T follicular helper cell (primary cell): ENCODE measurements around the gene CSRP1.
"Not testable (repeated sequence)": the region's sequence is repeated elsewhere in the genome, so short reads cannot be mapped to it uniquely, and the experiment has no call there.

Experiments used
- DNase-seq: peaks from one replicate; pipeline ENCODE4 v3.0.0-alpha.2; 2020; ENCODE audit warnings: low read depth

Gene CSRP1

DNA sequence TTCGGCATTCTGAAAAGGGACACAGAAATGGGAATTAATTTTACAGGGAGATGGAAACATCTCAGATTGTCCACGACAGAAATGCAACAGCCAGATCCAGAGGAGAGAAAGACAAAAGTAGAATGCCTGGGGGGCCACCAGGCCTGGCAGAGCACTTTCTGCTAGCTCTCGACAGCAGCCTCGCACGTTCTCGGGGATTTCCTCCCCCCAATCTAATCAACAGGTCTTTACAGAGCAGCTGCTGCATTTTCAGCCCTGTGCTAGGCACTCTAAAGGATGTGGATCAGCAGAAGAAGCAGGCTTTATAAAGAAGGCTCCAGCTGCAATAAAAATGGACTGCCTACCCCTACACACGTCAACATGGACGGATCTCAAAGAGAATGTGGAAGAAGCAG is 10.6 kb downstream of the CSRP1 start:
- no peak for DNase-seq

DNA sequence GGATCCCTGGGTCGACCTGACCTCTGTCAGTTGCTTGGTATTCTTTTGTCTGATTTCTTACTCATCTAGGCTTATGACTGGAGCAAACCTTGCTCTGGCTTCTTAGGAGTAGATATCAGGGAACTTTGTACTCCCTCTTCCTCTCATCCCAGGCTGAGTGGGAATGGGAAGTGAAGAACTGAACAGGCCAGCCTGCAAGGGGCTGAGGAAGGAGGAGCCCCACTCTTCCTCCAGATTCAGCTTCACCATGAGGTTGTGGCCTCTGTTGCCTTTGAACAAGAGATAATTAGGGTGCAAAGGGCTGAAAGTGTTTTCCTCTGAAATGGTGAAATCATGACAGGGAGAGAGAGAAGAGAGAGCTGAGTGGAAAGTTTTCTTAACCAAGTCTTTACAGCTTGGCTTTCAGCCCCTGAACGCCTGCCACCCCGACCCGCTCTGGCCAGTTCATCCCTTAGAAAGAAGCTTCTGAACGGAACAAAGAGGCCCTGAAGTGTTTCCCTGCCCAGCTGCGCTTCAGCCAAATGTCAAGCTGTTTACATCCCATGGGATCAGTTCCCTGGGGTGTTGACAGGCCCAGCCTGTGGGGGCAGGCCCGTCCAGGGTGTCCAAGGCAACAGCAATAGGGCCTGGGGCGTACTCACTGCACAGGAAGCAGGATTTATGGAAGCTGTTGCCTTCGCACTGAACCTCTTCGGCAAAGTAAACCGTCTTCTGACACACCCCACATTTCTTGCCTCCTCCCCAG is 11.2 kb downstream of the CSRP1 start:
- DNase-seq: no peak

DNA sequence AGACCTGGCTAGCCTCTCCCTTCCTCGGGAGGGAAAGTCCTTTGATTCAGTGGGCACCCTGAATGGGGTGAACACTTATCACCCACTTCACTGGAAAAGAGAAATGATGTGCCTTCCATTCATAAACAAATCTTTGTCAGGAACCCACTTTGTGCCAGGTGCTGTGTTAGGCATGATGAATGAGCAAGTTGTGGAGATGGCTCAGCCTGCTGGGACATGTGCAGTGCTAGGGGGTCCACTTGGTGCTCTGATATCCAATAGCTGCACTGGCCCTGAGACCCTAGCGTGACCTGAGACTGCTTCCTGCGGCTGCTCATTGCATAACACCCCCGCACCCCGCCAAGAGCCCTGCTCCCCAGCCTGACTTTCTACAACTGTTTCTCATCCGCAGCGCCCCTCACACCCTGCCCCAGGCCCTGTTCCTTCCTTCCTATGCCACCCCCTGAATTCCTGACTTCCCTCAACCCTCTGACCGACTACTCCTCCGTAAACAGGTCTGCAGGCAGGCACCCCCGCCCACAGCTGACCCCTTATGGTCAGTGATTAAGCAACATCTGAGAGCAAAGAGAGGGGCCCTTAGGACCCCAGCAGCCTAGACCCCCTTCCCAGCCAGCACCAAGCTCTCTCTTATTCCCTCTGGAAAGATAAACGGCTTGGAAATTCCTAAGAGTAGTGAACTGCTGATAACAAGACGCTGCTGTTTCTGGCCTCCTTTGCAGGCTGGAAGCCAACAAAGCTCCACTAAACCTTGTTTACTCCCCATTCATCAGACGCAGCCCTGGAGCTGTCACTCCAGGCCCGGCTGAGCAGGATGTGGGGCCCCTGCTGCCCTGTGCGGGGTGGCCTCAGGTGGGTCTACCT is 12.9 kb downstream of the CSRP1 start:
- no peak for DNase-seq

DNA sequence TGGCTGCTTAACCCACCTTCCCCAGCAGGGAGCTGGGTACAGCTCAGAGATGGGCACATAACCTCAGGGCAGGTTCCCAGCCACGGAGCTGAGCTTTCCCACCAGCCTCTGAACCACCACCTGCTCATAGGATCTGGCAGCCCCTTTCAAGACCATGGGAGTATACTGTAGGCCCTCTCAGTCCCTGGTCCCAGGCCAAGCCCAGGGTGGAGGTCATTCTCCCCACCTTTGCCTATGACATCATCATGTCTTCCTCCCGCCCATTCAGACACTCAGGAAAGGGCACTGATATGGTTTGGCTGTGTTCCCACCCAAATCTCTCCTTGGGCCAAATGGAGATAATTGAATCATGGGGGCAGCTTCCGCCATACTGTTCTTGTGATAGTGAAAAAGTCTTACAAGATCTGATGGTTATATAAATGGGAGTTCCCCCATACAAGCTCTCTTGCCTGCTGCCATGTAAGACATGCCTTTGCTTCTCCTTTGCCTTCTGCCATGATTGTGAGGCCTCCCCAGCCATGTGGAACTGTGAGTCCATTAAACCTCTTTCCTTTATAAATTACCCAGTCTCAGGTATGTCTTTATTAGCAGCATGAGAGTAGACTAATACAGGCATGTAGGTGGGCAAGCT is 13.8 kb downstream of the CSRP1 start:
- not testable (repeated sequence) for DNase-seq

DNA sequence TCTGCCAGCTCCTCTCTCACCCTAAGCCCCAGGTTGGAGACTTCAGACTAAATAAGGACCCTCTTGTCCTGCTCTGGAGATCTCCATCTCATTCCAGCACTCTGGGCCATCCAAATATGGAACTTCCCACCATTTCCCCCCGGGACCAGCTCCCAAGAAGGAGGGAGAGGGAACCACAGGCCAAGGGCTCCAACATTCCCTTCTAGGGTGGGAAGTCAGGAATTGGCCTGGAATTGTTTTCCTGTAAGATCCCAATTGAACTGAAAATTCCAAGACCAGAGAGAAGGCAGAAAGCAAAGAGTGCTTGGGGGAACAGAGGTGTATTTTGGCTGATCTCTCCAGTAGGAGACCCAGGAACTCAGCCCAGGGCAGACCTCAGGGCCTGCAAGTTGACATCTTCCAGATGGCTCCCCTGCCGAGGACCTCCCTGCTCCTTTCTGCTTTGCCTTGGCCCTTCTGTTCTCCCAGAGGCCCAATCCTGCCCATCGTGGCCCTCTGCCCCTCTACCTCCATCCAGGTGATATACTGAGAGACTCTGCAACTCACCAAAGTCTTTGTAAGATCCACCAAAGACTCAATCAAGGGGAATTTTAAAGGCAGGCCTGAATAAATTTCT is 14.9 kb downstream of the CSRP1 start:
- DNase-seq: no peak

DNA sequence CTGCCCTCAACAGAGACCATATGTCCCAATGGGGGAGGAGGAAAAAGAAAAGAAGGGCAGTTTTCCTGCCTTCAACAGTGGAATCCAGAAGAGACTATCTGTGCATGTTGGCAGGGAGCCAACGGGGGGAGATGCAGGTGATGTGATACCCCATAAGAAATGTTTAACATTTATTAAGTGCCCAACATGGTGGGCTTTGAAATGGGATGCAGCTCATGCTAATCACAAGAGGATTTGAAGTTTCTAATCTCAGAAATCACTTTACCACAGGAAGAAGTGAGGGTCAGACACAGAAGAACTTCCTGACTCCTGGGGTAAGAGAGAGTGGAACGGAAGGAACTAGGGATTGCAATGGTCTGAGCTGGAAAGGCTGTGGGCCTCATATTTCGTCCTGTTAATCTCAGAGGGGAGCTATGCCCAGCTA is 16.2 kb downstream of the CSRP1 start:
- no peak for DNase-seq

DNA sequence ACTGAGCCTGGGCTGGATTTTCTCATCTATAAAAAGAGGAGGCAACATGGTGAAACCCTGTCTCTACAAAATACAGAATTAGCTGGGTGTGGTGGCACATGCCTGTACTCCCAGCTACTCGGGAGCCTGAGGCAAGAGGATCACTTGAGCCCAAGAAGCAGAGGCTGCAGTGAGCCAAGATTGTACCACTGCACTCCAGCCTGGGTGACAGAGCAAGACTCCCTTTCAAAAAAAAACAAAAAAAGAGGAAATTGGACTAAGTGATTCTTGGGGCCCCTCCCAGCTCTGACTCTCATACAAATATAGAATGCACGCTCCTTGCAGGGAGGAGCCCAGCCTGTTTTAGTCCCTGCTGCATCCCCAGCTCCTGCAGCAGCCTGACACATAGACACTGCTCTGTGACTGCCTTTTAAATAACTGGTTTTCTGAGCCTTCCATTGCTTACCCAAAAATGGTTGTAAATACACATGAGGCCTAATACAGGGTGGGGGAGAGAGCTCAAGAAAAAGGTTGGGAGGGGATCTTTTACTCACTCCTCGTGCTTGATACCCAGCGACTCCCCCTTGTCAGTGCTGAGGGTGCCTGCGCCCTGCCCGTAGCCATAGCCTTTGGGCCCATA is 17.2 kb downstream of the CSRP1 start:
- no peak for DNase-seq

DNA sequence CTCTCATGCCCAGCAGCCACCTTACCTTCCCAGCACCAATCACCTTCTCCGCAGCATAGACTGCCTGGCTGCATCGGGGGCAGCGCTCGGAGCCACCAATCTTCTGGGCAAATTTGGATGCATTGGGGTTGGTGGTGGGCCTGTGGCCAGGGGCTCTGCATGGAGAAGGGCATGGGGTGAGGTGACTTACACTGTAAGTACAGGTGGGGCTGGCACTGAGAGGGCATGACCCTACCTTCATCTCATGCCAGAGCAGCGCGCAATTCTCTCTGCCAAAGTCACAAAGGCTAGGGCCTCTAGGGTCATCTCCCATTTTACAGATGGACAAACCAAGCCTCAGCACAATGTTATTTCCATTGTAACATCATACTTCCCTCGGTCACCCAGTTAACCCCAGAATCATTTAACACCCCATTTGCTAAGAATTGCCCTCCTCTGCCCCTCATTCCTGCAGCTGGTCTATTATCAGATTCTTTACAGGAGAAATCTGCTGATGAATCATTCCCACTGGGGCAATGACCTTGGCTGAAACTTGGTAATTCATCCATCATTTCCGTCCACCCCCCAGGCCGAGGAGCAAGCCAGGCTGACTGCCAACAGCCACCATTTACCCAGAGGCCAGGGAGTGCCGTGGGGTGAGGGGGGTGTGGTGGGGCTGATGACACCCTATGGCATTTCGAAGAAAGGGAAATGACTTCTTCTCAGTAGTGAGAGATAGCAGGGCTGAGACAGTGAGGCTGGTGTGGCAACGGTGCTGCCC is 17.9 kb downstream of the CSRP1 start:
- DNase-seq: no peak

DNA sequence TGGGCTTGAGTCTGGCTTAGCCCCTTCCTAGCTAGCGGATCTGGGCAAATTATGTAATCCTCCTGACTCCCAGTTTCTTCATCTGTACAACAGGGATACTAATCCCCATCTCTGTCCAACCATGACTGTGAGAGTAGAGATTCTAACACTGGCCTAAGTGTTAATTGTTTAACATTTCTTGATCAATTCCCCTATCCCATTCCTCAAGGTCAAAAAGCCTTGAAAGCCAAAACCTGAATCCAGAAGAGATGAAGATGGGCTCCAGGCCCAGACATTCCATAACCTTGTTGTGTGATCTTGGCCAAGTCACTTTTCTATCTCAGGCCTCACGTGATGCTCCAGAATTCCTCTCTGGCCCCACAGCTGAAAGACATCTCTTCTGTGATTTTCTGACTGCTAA is 19.2 kb downstream of the CSRP1 start:
- no peak for DNase-seq

DNA sequence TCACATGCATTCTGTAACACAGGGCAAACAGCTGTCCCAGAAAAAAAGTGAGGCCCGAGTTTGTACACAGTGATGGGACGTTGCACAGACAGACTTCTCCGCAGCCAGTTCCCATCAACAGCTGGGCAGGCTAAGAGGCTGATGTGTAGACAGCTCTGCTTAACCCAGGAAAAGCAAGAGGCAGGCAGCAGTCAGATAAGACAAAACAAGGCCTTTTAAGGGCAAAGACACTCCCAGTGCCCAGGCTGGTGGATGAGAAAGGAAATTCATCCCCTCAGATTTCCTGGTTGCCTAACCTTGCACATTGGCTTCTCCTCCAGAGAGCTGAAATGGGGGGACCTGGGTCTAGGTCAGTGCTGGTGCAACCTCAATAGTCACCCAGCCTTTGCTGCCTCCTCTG is 20.7 kb downstream of the CSRP1 start:
- DNase-seq: no peak

DNA sequence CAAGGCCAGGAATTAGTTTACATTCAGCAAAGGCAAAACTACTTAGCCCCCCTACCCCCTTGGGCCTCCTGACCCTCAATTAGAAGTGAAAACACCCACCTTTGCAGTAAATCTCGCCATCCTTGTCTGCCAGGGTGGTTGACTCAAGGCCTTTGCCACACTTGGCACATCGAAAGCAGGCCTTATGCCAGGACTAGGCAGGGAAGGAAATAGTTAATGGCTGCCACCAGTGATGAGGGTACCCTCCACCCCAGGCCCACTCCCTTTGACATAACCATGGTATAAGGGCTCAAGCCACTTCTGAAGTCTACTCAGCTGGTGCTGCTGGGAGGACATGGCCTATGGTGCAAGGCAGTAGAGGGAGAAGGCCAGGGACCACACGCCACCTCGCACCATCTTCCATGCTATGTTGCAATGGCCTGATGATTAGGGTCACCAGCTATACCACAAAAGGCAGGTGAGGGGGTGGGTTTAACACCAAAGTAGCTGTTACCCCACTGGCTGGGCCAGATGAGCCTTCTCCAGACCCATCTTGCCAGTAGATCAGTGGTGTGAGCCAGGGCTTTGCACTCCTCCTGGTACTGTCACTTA is 21.6 kb downstream of the CSRP1 start:
- no peak for DNase-seq

DNA sequence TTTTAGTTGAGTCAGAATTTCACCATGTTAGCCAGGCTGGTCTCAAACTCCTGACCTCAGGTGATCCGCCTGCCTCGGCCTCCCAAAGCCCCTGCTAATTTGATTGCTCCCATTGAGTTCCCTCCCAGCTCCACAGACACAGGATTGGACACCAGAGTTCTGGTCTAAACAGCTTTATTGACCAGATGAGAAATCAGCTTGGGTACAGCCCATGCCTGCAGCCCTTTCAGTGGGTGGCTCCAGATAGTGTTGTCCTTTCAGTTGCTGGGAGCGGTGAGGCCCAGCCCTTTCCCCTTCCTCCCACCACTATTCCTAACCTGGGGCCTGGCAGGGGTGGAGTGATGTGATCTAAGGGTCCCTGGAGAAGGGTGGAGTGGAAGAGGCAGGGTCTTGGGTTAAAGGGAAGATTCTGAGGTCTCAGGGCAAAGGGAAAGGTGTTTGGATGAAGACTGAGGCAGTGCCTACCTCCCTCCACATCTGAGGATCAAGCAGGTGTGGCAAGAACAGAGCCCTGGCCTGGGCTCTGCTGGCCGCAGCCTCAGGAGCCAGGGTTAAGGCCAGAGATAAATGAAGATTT is 23.5 kb downstream of the CSRP1 start:
- no peak for DNase-seq

DNA sequence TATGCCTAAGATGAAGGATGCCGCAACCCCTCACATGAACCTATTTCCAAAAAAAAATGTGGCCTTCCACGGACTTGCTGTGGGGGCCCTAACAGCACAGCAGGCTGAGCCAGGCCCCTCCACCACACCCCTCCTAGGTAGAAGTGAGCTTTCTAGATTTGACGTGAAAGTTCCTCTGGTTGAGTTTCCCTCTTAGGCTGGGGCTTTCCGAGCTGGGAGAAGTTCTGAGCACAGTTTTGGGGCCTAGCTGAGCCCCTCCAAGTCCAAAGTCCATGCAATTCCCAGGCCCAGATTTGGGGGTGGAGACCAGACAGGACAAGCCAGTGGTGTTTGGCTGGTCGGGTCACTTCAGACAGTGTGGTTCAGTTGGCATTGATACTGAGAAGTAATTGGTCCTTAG is 24.2 kb downstream of the CSRP1 start:
- no peak for DNase-seq

DNA sequence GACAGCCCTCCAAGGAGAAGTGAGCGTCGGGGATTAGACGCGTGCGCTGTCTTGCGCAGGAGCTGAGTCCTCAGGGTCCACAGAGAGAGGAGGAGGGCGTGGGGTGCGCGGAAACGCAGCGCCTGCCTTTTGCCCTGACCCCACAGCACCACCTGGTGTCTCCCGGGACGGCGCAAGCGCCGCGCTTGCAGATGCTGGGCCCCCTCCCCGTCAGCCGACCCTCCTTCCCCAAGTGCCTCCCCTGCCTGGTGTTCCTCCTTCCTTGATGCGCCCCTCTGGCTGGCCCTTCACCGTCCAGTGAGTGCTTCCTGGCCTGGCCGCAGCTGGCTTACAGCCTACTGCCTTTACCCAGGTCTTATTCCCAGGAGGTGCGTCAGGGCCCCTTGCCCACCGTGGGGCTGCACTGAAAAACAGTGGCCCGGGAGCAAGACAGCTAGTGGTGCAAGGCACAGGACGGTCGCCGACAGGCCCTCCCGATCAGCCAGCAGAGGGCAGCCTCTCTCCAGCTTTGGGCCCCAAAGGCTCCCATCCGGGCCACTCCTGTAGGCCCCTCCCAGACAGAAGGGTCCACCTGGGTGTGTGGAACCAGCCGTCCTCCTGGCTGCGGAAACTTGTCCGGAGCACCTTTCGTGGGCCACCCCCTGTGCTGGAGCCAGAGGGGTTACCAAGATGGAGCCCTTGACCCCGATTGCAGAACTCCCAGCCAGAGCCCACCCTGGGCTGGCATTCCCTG is 25.0 kb downstream of the CSRP1 start:
- DNase-seq: peak; percentile 68

DNA sequence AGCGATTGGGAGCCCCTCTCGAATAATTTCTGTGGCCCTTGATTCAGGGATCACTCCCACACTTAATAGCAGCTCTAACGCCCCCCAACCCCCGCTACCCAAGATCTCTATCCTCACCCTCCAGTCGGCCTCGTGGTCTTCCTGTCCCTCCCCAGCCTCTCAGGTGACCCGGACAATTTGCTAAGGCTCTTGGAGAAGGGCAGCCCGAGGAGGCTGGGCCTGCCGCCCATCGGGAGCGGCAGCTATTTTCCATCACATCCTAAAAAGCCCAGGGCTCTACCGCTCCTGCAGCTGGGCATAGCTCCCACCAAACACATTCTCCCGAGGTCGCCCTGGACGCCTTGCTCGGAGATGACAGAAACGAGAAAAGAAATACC is 25.9 kb downstream of the CSRP1 start:
- no peak for DNase-seq

DNA sequence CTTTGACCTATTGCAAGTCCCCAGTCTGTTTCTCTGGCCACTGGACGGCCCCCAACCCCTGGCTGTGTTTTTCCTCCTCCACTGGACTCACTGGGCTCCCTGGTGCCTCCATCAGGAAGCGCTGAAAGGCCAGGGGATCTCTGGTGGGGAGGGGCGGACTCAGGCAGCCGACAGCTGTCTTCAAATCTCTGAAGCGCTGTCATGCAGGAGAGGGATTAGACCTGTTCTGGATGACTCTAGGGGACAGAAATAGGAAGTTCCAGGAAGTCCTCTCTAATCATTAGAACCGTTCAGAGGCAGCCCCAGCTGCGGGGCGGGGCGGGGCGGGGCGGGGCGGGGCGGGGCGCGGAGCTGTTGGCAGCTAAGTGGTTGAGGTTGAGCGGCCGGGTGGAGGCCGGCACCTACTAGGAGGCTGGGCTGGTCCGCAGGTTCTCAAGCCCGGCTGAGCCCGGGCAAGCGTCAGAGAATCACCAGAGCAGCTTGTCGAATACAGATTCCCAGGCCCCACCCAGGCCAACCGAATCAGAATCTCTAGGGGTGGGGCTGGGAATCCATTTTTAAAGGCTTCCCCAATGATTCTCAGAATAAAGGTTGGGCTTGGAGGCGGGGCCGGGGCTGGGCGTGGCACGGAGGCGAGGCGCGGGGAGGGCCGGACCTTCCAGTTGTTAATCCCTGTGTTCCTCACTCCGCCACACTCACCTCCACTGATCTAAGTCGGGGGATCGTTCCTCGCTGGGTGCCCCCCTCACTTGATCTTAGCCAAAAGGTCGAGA is 26.5 kb downstream of the CSRP1 start:
- peak; percentile 42 for DNase-seq

DNA sequence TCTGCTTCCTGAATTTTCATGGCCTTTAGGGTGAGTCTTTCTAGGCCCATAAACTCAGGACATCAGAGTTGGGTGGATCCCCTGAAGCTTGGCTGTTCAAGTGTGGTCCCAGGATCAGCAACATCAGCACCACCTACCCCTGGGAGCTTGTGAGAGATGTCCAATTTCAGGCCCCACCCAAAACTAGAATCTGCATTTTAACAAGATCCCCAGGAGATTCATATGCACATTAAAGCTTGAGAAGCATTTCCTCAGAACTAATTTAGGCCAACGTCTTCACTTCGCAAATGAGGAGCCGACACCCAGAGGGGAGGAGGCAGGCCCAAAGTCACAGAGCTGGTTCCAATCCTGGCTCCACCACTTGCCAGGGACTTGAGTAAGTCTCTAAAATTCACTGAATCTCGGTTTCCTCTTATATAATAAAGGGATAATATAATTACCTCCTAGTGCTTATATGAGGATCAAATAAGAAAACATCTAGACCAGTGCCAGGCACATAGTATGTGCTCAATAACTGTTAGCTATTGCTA is 27.7 kb downstream of the CSRP1 start:
- no peak for DNase-seq

DNA sequence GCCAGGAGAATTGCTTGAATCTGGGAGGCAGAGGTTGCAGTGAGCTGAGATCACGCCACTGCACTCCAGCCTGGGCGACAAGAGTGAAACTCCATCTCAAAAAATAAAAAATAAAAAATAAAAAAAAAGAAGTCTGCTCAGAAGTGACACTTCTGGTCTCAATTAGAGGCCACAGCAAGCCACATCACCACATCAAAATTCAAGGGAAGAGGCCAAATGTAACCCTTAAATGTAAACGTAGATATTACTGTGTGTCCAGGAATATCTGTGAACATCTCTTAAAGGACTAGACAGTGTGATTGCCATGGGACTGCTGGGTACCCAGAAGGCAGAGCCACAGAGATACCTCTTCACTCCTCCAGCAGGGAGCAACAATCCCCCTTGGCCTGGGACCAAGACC is 28.3 kb downstream of the CSRP1 start:
- DNase-seq: not testable (repeated sequence)
